Lung (tissue), 12 donors: ENCODE results near the gene LAT. TPM values are rescaled to one million over a fixed set of nuclear protein-coding genes. Genes with fewer than 3 reads are reported as not detected.
"Not testable (repeated sequence)": the region's sequence is repeated elsewhere in the genome, so short reads cannot be mapped to it uniquely, and the experiment has no call there.

Source experiments
- ATAC-seq: fragments of 200-7000 bp; cut with Tn5 transposase; one replicate; pipeline ENCODE4 v1.9.1; 2020; ENCODE audit warnings: moderate number of reproducible peaks; ENCODE audit not compliant: insufficient read depth, low FRiP score
- DNase-seq, 3 donors: peaks; one replicate each; pipeline ENCODE4 v3.0.0-alpha.2; 2013 to 2017
- H3K27ac ChIP-seq, 2 donors: one replicate each; pipeline ENCODE4 v1.5.1; 2013; ENCODE audit warnings: mild to moderate bottlenecking in 2 of 2, moderate library complexity in 2 of 2, control low read depth in 1 of 2, inconsistent platforms in 1 of 2, low read depth in 1 of 2, low read length in 1 of 2
- H3K27me3 ChIP-seq, 3 donors: one replicate each; pipeline ENCODE4 v1.5.1; 2013; ENCODE audit warnings: low read length in 2 of 3; ENCODE audit not compliant: control insufficient read depth in 3 of 3, insufficient read depth in 3 of 3
- H3K36me3 ChIP-seq, 4 donors: one replicate each; pipeline ENCODE4 v1.5.1; 2013; ENCODE audit warnings: low read length in 4 of 4, mild to moderate bottlenecking in 1 of 4, moderate library complexity in 1 of 4; ENCODE audit not compliant: control insufficient read depth in 4 of 4, insufficient read depth in 4 of 4
- H3K4me1 ChIP-seq, 5 donors: one replicate each; pipeline ENCODE4 v1.5.1; 2013; ENCODE audit warnings: low read length in 5 of 5, mild to moderate bottlenecking in 2 of 5, moderate library complexity in 1 of 5; ENCODE audit not compliant: control insufficient read depth in 5 of 5, insufficient read depth in 5 of 5
- H3K4me3 ChIP-seq: one replicate; pipeline ENCODE4 v1.5.1; 2013; ENCODE audit warnings: mild to moderate bottlenecking, control low read depth, moderate library complexity
- H3K9ac ChIP-seq, 2 donors: one replicate each; pipeline ENCODE4 v1.5.1; 2013; ENCODE audit warnings: low read length in 2 of 2, control low read depth in 1 of 2; ENCODE audit not compliant: insufficient read depth in 1 of 2
- H3K9me3 ChIP-seq, 4 donors: one replicate each; pipeline ENCODE4 v1.5.1; 2013; ENCODE audit warnings: low read length in 3 of 4, mild to moderate bottlenecking in 1 of 4, moderate library complexity in 1 of 4; ENCODE audit not compliant: control insufficient read depth in 4 of 4, insufficient read depth in 3 of 4
- WGBS, 2 donors: extraction: QIAGEN DNeasy Blood & Tissue Kit; methylation state at CpG; one replicate each; pipeline ENCODE4 v1.1.7; 2013; 5-methylcytosine and 5-hydroxymethylcytosine counted together
- polyA plus RNA-seq, 2 donors: library from polyadenylated mRNA; stranded (reverse); fragments of 200-250 nt; gene quantifications; one replicate each; pipeline ENCODE4 v1.2.1, GENCODE V29; 2013
- total RNA-seq, 2 donors: library from RNA; depleted of rRNA in 1 of 2; stranded (reverse); fragments of >200 nt in 1 of 2; gene quantifications; one replicate each; pipeline ENCODE4 v1.2.1, GENCODE V29; 2014 to 2021
- TF ChIP-seq, protein P1 (sequence below): IDR thresholded peaks from 2 replicates; pipeline ENCODE4 v1.5.1; 2012; ENCODE audit warnings: mild to moderate bottlenecking; ENCODE audit errors: control extremely low read depth, extremely low read depth
- donor health status: control.
- donor health status: control.
- donor health status: Bipolar disorder and iron deficiency.
- donor health status: healthy.
- donor health status: DM: yes; HTN: yes; CAD: no.

Gene LAT
- total and polyA plus RNA-seq, 4 donors, result 2.9 to 16.6 (median 13.4) TPM

DNA sequence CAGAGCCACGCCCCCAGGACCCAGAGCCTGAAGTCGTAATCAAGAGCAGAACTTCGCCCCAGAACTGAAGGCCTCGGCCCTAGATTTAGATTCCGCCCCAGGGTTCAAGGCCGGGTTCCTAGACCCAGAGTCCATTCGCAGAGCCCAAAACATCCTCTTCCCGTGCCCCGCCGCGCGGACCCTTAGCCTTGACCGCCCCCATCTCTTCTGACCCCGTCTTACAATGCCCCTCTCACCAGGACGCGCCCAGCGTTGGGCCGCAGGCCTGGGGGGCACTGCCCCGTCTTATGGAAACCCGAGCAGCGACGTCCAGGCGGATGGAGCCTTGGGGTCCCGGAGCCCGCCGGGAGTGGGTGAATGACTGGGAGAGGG, 48.1 kb upstream of the LAT start:
- H3K9me3 ChIP-seq, result no peaks in the 10 kb centered on the region
- H3K27ac ChIP-seq, result no peak overlapping the region
- no peak overlapping the region for H3K4me3 ChIP-seq
- H3K9ac ChIP-seq, result no peak overlapping the region
- no peaks in the 10 kb centered on the region for H3K36me3 ChIP-seq
- peaks cover 0 to 5% (median 0%) of the 10 kb centered on the region in 5 donors for H3K4me1 ChIP-seq
- ATAC-seq (no peak), DNase-seq (no peak)
- 70 to 73% methylated on average over 23 to 26 of the region's 26 CpGs for WGBS, 2 donors
- TF ChIP-seq, protein P1, sequence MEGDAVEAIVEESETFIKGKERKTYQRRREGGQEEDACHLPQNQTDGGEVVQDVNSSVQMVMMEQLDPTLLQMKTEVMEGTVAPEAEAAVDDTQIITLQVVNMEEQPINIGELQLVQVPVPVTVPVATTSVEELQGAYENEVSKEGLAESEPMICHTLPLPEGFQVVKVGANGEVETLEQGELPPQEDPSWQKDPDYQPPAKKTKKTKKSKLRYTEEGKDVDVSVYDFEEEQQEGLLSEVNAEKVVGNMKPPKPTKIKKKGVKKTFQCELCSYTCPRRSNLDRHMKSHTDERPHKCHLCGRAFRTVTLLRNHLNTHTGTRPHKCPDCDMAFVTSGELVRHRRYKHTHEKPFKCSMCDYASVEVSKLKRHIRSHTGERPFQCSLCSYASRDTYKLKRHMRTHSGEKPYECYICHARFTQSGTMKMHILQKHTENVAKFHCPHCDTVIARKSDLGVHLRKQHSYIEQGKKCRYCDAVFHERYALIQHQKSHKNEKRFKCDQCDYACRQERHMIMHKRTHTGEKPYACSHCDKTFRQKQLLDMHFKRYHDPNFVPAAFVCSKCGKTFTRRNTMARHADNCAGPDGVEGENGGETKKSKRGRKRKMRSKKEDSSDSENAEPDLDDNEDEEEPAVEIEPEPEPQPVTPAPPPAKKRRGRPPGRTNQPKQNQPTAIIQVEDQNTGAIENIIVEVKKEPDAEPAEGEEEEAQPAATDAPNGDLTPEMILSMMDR, result no peak
- H3K27me3 ChIP-seq, result no peaks in the 10 kb centered on the region

DNA sequence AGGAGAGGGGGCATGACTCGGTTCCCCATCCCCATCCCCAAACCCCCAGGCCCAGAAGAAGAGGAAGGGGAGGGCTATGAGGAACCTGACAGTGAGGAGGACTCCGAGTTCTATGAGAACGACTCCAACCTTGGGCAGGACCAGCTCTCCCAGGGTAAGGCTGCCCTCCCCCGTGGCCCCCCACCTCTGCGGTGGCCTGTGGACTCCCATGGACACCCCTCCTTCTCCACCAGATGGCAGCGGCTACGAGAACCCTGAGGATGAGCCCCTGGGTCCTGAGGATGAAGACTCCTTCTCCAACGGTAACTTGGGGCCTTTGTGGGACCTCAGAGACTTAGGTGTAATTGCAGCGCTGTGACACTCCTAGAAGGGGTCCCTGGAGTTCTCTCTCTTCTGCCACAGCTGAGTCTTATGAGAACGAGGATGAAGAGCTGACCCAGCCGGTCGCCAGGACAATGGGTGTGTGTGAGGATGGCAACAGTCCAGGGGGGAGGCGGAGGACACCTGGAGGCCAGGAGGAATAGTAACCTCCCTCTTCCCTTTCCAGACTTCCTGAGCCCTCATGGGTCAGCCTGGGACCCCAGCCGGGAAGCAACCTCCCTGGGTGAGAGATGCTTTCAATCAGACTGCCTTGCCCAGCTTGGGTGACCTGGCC, 47.5 kb upstream of the LAT start:
- H3K9ac ChIP-seq, result no peak overlapping the region
- no peaks in the 10 kb centered on the region for H3K36me3 ChIP-seq
- H3K27ac ChIP-seq, result no peak overlapping the region
- H3K9me3 ChIP-seq, result no peaks in the 10 kb centered on the region
- no peak for DNase-seq
- H3K27me3 ChIP-seq, result no peaks in the 10 kb centered on the region
- ATAC-seq, result no peak
- H3K4me1 ChIP-seq, result peaks cover 0 to 5% (median 0%) of the 10 kb centered on the region in 5 donors
- WGBS, 2 donors, result 83 to 87% methylated on average over 13 to 14 of the region's 14 CpGs
- no peak overlapping the region for H3K4me3 ChIP-seq
- TF ChIP-seq, protein P1, result no peak

DNA sequence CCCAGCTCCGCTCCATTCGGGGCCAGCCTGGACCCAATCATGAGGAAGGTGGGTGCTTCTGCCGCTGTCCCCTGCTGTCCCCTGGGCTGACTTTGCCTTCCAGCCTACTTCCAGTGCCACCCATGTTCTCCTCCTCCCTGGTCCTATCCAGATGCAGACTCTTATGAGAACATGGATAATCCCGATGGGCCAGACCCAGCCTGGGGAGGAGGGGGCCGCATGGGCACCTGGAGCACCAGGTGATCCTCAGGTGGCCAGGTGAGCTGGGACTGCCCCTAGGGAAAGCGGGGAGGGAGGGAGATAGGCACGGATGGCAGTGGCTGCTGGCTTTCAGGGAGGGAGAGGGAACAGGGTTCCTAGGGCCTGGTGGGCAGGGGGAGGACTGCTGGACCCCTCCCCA, 46.1 kb upstream of the LAT start:
- Histone ChIP-seq H3K9me3 (no peaks in the 10 kb centered on the region), H3K36me3 (no peaks in the 10 kb centered on the region), H3K27ac (no peak overlapping the region), H3K27me3 (no peaks in the 10 kb centered on the region), H3K4me1 (peaks cover 0 to 5% (median 0%) of the 10 kb centered on the region in 5 donors), H3K9ac (no peak overlapping the region), H3K4me3 (no peak overlapping the region)
- ATAC-seq (no peak), DNase-seq (no peak)
- 77 to 92% methylated on average over 7 of the region's 7 CpGs for WGBS, 2 donors
- TF ChIP-seq, protein P1, result no peak

DNA sequence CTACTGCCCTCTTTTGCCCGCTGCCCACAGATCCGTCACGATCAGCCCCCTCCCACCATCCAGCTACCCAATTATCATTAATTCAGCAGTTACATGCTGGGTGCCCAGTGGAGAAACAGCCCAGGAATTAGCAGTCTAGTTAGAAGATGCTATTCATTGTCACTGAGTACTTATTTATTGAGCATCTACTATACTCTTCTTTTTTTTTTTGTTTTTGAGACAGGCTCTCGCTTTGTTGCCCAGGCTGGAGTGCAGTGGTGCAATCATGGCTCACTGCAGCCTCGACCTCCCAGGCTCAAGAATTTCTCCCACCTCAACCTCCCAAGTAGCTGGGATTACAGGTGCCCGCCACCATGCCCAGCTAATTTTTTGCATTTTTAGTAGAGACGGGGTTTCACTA, 45.0 kb upstream of the LAT start:
- 93 to 95% methylated on average over 7 of the region's 7 CpGs for WGBS, 2 donors
- H3K4me3 ChIP-seq, H3K27me3 ChIP-seq, H3K27ac ChIP-seq, DNase-seq, H3K36me3 ChIP-seq, H3K9me3 ChIP-seq, H3K4me1 ChIP-seq, ATAC-seq, H3K9ac ChIP-seq: not testable (repeated sequence)
